Measurements from ENCODE around the gene CSRNP3. TPM values are rescaled to one million over a fixed set of nuclear protein-coding genes. Genes with fewer than 3 reads are reported as not detected.
A peak's percentile ranks its signal among the peaks of the same experiment; 100 is the strongest.

CSRNP3 gene
- total RNA-seq, 1 donor from 2014 or later: 1.5 TPM

DNA sequence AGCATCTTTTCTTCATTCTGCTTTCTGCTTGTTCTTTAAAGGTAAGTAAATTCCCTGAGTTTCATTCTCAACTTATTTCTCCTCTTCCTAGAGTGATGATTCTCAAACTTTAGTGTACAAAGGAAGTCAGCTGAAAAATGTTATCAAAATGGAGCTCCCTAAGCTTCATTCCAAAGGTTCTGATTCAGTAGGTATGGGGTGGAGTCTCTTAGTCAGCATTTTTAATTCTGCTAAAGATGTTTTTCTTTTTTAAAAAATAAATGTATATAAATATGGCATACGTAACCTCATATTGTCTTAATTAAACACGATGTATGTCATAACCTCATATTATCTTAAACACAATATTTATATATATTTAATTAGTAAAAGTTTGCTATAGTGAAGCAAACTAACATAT, 3.1 kb upstream of the CSRNP3 start:
- H3K4me1 Mint-ChIP-seq (ENCODE audit: unreplicated experiment): peaks cover 9% of the 10 kb centered on the region
- H3K27me3 Mint-ChIP-seq (ENCODE audit: unreplicated experiment): peaks cover 9% of the 10 kb centered on the region
- H3K9me3 Mint-ChIP-seq (ENCODE audit: unreplicated experiment): no peaks in the 10 kb centered on the region
- no peaks in the 10 kb centered on the region for H3K36me3 Mint-ChIP-seq (ENCODE audit: unreplicated experiment)
- H3K27ac Mint-ChIP-seq (ENCODE audit: unreplicated experiment): no peak overlapping the region
- H3K4me3 Mint-ChIP-seq (ENCODE audit: unreplicated experiment): no peak overlapping the region
- TF ChIP-seq, protein P1, sequence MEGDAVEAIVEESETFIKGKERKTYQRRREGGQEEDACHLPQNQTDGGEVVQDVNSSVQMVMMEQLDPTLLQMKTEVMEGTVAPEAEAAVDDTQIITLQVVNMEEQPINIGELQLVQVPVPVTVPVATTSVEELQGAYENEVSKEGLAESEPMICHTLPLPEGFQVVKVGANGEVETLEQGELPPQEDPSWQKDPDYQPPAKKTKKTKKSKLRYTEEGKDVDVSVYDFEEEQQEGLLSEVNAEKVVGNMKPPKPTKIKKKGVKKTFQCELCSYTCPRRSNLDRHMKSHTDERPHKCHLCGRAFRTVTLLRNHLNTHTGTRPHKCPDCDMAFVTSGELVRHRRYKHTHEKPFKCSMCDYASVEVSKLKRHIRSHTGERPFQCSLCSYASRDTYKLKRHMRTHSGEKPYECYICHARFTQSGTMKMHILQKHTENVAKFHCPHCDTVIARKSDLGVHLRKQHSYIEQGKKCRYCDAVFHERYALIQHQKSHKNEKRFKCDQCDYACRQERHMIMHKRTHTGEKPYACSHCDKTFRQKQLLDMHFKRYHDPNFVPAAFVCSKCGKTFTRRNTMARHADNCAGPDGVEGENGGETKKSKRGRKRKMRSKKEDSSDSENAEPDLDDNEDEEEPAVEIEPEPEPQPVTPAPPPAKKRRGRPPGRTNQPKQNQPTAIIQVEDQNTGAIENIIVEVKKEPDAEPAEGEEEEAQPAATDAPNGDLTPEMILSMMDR (IDR thresholded peaks at IDR 0.05): no peak
- no peak for DNase-seq (ENCODE audit: extremely low spot score, unreplicated experiment)

DNA sequence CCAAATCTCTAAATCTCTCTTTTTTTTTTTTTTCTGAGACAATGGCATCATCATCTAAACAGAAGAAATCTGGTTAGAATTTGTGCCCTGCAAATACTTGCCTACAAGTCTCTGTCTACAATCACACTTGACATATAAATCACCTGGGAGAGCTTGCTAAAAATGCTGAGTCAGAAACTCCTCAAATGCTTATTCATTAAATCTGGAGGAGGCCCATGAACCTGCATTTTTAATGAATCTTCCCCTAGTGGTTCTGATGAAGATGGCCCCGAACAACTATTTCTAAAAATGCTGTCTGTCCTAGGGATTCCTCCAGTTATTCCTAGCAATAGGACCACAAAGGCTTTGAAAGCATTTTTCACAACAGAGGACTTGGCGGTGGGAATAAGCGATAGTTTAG, 1.6 kb upstream of the CSRNP3 start:
- Mint-ChIP-seq H3K4me3 (ENCODE audit: unreplicated experiment) (no peak overlapping the region), H3K36me3 (ENCODE audit: unreplicated experiment) (no peaks in the 10 kb centered on the region), H3K27me3 (ENCODE audit: unreplicated experiment) (peaks cover 4% of the 10 kb centered on the region), H3K9me3 (ENCODE audit: unreplicated experiment) (no peaks in the 10 kb centered on the region), H3K27ac (ENCODE audit: unreplicated experiment) (no peak overlapping the region), H3K4me1 (ENCODE audit: unreplicated experiment) (peaks cover 12% of the 10 kb centered on the region)
- TF ChIP-seq, protein P1 (IDR thresholded peaks at IDR 0.05): no peak
- DNase-seq (ENCODE audit: extremely low spot score, unreplicated experiment): no peak

DNA sequence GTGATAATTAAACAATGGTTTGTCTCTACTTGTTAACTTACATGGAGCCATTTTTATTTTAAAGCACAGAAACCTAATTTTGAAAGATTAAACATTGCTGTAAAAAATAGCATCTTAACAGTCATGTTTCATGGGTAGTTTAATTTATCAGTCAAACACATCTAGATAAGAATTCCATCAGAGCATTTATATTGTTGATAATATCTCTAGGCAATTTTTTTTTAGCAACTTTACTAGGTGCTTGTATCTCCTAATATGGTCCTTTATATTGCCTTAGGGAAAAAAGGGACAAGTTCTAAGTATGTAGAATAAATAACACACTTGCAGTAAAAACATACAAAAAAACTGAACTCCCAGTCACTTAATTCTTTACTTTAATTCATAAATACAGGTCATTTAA, 863 bp downstream of the CSRNP3 start:
- Mint-ChIP-seq H3K27ac (ENCODE audit: unreplicated experiment) (no peak overlapping the region), H3K27me3 (ENCODE audit: unreplicated experiment) (peaks cover 3% of the 10 kb centered on the region), H3K4me3 (ENCODE audit: unreplicated experiment) (peak overlapping the region; percentile 80), H3K9me3 (ENCODE audit: unreplicated experiment) (no peaks in the 10 kb centered on the region), H3K36me3 (ENCODE audit: unreplicated experiment) (no peaks in the 10 kb centered on the region), H3K4me1 (ENCODE audit: unreplicated experiment) (peaks cover 12% of the 10 kb centered on the region)
- no peak for DNase-seq (ENCODE audit: extremely low spot score, unreplicated experiment)
- TF ChIP-seq, protein P1 (IDR thresholded peaks at IDR 0.05): no peak

DNA sequence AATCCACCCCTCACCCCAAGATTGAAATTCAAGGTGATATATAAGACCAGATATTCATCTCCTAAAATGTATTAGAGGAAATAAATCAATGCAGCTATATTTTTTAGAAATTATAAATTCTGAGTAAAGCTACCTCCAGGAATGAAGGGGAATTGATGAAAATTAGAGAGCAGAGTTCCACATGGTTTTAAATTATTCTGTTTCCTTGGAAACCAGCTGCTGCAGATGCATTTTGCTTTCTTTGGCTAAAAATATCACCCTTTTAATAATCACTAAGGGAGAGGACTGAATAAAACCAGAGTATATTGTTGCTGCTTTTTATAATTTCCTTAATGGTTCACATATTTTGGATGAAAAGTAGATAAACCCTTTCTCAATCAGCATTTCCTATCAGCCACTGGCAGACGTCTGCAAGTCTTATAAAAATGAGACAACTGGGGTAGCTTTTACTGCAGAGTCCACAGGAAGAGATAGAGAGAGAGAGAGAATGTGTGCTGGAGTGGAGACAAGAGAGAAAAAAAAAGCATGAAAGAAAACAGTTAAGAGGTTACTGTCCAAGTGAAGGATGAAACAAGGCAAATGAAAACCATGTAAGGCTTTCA, 2.0 kb downstream of the CSRNP3 start:
- Mint-ChIP-seq H3K4me1 (ENCODE audit: unreplicated experiment) (peaks cover 12% of the 10 kb centered on the region), H3K27ac (ENCODE audit: unreplicated experiment) (no peak overlapping the region), H3K36me3 (ENCODE audit: unreplicated experiment) (no peaks in the 10 kb centered on the region), H3K4me3 (ENCODE audit: unreplicated experiment) (no peak overlapping the region), H3K9me3 (ENCODE audit: unreplicated experiment) (no peaks in the 10 kb centered on the region), H3K27me3 (ENCODE audit: unreplicated experiment) (peaks cover 3% of the 10 kb centered on the region)
- no peak for DNase-seq (ENCODE audit: extremely low spot score, unreplicated experiment)
- TF ChIP-seq, protein P1 (IDR thresholded peaks at IDR 0.05): no peak

DNA sequence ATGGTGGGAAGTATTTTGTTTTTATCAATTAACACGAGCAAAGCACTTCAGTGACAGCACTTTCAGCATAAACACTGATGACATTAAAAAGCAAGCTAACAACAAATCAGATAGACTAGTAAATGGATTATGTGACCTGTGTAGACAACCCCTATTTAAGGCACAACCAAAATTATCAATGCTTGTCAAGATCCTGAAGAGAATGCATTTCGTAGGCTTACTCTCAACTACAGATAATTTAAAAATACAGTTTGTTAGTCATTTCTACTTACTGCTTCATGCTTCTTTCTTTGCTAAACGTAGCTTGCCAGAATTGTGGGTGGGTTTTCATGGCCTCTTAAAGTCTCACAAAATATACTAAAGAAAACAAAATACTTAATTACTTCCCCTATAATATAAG, 3.4 kb downstream of the CSRNP3 start:
- no peaks in the 10 kb centered on the region for H3K36me3 Mint-ChIP-seq (ENCODE audit: unreplicated experiment)
- TF ChIP-seq, protein P1 (IDR thresholded peaks at IDR 0.05): no peak
- peaks cover 3% of the 10 kb centered on the region for H3K27me3 Mint-ChIP-seq (ENCODE audit: unreplicated experiment)
- no peaks in the 10 kb centered on the region for H3K9me3 Mint-ChIP-seq (ENCODE audit: unreplicated experiment)
- H3K27ac Mint-ChIP-seq (ENCODE audit: unreplicated experiment): no peak overlapping the region
- peaks cover 12% of the 10 kb centered on the region for H3K4me1 Mint-ChIP-seq (ENCODE audit: unreplicated experiment)
- no peak overlapping the region for H3K4me3 Mint-ChIP-seq (ENCODE audit: unreplicated experiment)
- no peak for DNase-seq (ENCODE audit: extremely low spot score, unreplicated experiment)
